GM19468 (cell line): ENCODE measurements around the gene FGG.

Experiments
- ATAC-seq: cut with Tn5 transposase; IDR thresholded peaks from one replicate; pipeline ENCODE4 v1.9.1; 2021; ENCODE audit warnings: mild to moderate bottlenecking, moderate library complexity, moderate number of reproducible peaks; ENCODE audit not compliant: unreplicated experiment; ENCODE audit errors: extremely low read depth

The FGG gene

DNA sequence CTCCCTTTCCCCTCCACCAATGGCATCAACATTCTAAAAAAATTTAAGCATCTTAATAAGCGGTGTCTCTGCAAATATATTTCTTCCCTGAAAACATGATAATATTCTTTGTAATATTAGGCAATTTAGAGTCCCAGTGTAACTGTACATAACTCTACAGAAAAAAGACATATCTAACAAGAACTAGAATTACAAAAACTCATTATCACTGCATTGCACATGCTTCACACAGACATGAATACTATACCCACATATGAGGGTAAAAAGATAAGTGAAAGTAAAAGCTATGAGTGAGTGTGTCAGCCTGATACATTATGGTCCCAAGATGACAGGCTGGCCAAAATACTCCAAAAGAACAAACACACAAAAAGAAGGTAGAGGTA is 52.0 kb downstream of the FGG start:
- ATAC-seq: no peak

DNA sequence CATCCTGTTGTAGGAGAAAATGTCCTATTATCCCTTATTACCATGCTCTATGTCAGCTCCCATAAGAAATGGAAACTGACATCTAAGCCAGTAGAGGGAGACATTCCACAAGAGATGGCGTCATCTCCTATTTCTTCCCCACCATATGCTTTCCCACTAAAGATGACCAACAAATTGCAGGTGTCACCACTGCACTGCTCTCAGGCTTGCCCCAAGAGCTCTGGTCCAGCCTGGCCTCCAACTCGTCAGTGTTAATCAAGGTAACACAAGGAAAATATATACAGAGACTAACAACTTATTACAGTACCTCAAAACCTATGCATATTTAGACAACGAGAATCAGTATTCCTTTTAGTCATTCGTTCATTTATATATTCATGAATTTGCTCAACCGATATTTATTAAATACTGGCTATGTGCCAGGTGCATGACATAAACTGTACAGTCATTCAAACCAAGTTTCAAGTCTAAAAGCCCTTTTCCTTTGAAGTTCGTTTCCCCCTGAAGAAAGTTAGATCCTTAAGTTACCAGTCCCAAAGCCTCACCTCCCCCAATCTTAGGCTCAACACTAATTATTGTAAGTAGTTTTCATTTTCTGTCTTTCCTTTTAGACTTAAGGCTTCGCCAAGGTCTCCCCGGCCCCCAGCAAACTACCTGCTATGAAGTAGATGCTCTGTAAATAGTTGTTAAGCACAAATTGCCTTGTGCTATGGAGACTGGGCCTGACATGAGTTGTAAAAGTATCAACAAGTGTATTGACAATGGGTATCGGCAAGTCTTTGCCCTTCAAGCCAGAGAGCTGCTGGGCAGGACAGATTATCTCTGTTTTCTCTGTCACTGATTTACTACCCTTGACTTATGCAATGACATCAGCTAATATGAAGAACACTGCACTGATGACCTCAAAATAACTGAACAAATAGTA is 52.7 kb downstream of the FGG start:
- peak; percentile 57 for ATAC-seq

- no peak for ATAC-seq
These were observed 53.3 kb downstream of the FGG start for GRCh38 chr4:154559141-154559493.
